ENCODE data around the gene GAPDHS.

Gene GAPDHS

DNA sequence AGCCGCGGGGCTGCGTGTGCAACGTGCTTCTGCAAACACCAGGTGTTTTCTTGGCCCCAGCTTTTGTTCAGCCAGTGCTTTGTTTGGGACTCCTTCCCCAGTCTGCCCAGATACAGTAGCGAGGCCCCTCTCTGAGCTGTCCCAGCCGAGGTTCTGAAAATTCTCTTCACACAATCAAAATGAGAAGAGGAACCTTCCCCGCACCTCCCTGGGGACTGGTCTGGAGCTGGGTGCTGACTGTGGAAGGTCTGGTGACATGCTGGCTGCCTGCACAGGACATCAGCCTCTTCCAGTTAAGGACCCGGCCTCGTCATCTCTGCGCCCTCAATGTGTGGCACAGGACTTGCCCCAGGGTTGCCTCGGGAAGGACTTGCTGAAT is 26.0 kb downstream of the GAPDHS start:
- H3K9ac ChIP-seq = no peak overlapping the region
- TF ChIP-seq, protein P1, sequence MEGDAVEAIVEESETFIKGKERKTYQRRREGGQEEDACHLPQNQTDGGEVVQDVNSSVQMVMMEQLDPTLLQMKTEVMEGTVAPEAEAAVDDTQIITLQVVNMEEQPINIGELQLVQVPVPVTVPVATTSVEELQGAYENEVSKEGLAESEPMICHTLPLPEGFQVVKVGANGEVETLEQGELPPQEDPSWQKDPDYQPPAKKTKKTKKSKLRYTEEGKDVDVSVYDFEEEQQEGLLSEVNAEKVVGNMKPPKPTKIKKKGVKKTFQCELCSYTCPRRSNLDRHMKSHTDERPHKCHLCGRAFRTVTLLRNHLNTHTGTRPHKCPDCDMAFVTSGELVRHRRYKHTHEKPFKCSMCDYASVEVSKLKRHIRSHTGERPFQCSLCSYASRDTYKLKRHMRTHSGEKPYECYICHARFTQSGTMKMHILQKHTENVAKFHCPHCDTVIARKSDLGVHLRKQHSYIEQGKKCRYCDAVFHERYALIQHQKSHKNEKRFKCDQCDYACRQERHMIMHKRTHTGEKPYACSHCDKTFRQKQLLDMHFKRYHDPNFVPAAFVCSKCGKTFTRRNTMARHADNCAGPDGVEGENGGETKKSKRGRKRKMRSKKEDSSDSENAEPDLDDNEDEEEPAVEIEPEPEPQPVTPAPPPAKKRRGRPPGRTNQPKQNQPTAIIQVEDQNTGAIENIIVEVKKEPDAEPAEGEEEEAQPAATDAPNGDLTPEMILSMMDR (IDR thresholded peaks at IDR 0.05) = no peak
- H3K4me3 ChIP-seq (ENCODE audit: low read depth, low read length) = no peak overlapping the region
- no peaks in the 10 kb centered on the region for H3K4me1 ChIP-seq
- no peaks in the 10 kb centered on the region for H3K9me3 ChIP-seq (ENCODE audit: control insufficient read depth, low read length)
- no peaks in the 10 kb centered on the region for H3K36me3 ChIP-seq (ENCODE audit: control insufficient read depth, insufficient read depth, low read length)
- no peak overlapping the region for H3K4me2 ChIP-seq (ENCODE audit: low read length)
- H3K27ac ChIP-seq = no peak overlapping the region
- H3K79me2 ChIP-seq = no peaks in the 10 kb centered on the region
- H2AFZ ChIP-seq = no peak overlapping the region
- no peaks in the 10 kb centered on the region for H3K27me3 ChIP-seq (ENCODE audit: control insufficient read depth, insufficient read depth, low read length)

DNA sequence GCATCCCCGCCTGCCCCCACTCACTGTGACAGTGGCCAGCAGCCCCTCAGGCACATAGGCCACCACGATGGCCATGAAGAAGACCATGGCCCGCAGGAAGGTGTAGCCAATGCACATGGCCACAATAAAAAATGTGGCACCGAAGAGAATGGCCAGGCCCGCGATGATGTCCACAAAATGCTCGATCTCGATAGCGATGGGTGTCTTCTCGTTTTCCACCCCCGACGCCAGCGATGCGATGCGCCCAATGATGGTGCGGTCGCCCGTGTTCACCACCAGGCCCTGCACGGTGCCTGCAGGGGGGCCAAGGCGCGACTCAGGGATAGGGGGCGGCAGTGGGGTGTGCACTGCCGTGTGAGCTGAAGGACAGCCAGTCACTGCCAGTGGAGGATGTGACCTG is 26.5 kb downstream of the GAPDHS start:
- no peak overlapping the region for H3K4me3 ChIP-seq (ENCODE audit: low read depth, low read length)
- no peaks in the 10 kb centered on the region for H3K4me1 ChIP-seq
- H3K9ac ChIP-seq = no peak overlapping the region
- H2AFZ ChIP-seq = no peak overlapping the region
- no peaks in the 10 kb centered on the region for H3K79me2 ChIP-seq
- H3K36me3 ChIP-seq (ENCODE audit: control insufficient read depth, insufficient read depth, low read length) = no peaks in the 10 kb centered on the region
- no peaks in the 10 kb centered on the region for H3K9me3 ChIP-seq (ENCODE audit: control insufficient read depth, low read length)
- H3K27me3 ChIP-seq (ENCODE audit: control insufficient read depth, insufficient read depth, low read length) = no peaks in the 10 kb centered on the region
- no peak overlapping the region for H3K27ac ChIP-seq
- H3K4me2 ChIP-seq (ENCODE audit: low read length) = no peak overlapping the region
- TF ChIP-seq, protein P1 (IDR thresholded peaks at IDR 0.05) = no peak

DNA sequence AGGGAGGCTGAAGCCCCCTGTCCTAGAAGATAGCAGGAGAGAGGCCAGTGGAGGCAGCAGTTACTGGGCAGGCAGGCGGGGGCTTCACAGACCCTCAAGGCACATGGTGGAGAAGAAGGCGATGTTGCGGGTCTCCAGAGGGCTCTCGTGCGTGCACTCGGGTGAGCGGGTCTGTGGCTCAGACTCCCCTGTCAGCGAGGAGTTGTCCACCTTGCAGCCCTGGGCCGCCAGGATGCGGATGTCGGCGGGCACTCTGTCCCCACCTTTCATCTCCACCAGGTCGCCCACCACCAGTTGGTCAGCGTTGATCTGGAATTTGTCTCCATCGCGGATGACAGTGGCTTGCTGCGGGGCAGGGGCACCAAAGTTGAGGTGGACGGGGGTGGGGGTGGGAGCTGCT is 27.0 kb downstream of the GAPDHS start:
- no peak overlapping the region for H3K9ac ChIP-seq
- H3K9me3 ChIP-seq (ENCODE audit: control insufficient read depth, low read length) = no peaks in the 10 kb centered on the region
- no peaks in the 10 kb centered on the region for H3K4me1 ChIP-seq
- H3K27me3 ChIP-seq (ENCODE audit: control insufficient read depth, insufficient read depth, low read length) = no peaks in the 10 kb centered on the region
- no peak overlapping the region for H2AFZ ChIP-seq
- H3K36me3 ChIP-seq (ENCODE audit: control insufficient read depth, insufficient read depth, low read length) = no peaks in the 10 kb centered on the region
- H3K27ac ChIP-seq = no peak overlapping the region
- no peak overlapping the region for H3K4me2 ChIP-seq (ENCODE audit: low read length)
- TF ChIP-seq, protein P1 (IDR thresholded peaks at IDR 0.05) = no peak
- no peaks in the 10 kb centered on the region for H3K79me2 ChIP-seq
- H3K4me3 ChIP-seq (ENCODE audit: low read depth, low read length) = no peak overlapping the region

DNA sequence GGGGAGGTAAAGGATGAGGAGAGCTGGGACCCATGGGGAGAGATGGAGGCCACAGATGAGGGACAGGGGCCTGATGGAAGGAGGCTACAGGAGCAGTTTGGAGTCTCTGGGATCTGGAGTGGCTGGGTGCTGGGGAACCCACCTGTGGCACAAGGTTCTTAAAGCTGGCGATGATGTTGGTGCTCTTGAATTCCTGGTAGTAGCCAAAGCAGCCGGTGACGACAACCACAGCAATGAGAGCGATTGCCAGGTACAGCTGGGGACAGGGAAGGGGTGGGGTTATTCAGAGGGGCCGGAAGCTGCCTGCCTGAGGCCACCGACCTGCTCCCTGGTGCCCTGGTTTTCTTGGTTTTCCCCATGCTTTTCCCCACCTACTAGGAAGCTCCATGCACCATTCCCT is 27.4 kb downstream of the GAPDHS start:
- Histone ChIP-seq H3K9me3 (ENCODE audit: control insufficient read depth, low read length) (no peaks in the 10 kb centered on the region), H3K27me3 (ENCODE audit: control insufficient read depth, insufficient read depth, low read length) (no peaks in the 10 kb centered on the region), H3K4me3 (ENCODE audit: low read depth, low read length) (no peak overlapping the region), H3K36me3 (ENCODE audit: control insufficient read depth, insufficient read depth, low read length) (no peaks in the 10 kb centered on the region), H3K27ac (no peak overlapping the region), H3K9ac (no peak overlapping the region), H2AFZ (no peak overlapping the region), H3K4me1 (no peaks in the 10 kb centered on the region), H3K4me2 (ENCODE audit: low read length) (no peak overlapping the region), H3K79me2 (no peaks in the 10 kb centered on the region)
- TF ChIP-seq, protein P1 (IDR thresholded peaks at IDR 0.05) = no peak

DNA sequence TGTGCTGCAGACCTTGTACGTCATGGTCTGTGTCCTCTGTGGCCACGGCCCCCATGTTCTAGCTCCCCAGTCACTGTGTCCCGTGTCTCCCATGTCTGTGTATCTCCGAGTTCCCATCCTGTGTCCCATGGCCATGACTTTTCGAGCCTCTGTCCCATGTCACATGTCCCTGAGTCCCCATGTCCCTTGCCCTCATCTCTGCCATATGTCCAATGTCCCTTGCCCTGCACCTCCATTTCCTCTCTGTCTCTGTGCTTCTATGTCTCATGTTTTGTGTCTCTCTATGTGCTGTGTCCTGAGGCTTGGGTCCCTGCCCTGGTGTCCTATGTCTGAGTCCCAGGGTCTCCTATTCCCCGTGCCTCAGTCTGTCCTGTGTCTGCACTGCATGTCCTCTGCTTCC is 28.2 kb downstream of the GAPDHS start:
- no peak overlapping the region for H3K4me3 ChIP-seq (ENCODE audit: low read depth, low read length)
- H3K27ac ChIP-seq = no peak overlapping the region
- H3K36me3 ChIP-seq (ENCODE audit: control insufficient read depth, insufficient read depth, low read length) = no peaks in the 10 kb centered on the region
- H3K9ac ChIP-seq = no peak overlapping the region
- H3K4me2 ChIP-seq (ENCODE audit: low read length) = no peak overlapping the region
- TF ChIP-seq, protein P1 (IDR thresholded peaks at IDR 0.05) = no peak
- no peak overlapping the region for H2AFZ ChIP-seq
- H3K9me3 ChIP-seq (ENCODE audit: control insufficient read depth, low read length) = no peaks in the 10 kb centered on the region
- H3K4me1 ChIP-seq = no peaks in the 10 kb centered on the region
- no peaks in the 10 kb centered on the region for H3K27me3 ChIP-seq (ENCODE audit: control insufficient read depth, insufficient read depth, low read length)
- H3K79me2 ChIP-seq = no peaks in the 10 kb centered on the region
